HCT116 (cell line): ENCODE data around the gene PRM2. TPM values are rescaled to one million over a fixed set of nuclear protein-coding genes. Genes with fewer than 3 reads are reported as not detected.

Source experiments
- ATAC-seq: fragments of 200-7000 bp; cut with Tn5 transposase; 2 replicates; pipeline ENCODE4 v1.9.1; 2020; ENCODE audit warnings: mild to moderate bottlenecking, moderate library complexity
- BruUV-seq: library from RNA; stranded (reverse); fragments of 400-500 nt; replicated peaks from 2 replicates; lab custom pipeline; 2021; lab: Mats Ljungman, UMichigan
- CTCF ChIA-PET: fragments of 300-600 bp; sonication (Branson Sonifier 250); formaldehyde crosslinking; loops from one replicate; lab custom pipeline; 2021; ENCODE audit warnings: antibody characterized with exemption; lab: Charles Lee
- POLR2A ChIA-PET: fragments of 300-600, 350-600 bp; sonication (Branson Sonifier 250); formaldehyde crosslinking; loops from one replicate; lab custom pipeline; 2021; ENCODE audit warnings: antibody characterized with exemption; lab: Charles Lee
- RAD21 ChIA-PET, 2 experiments: fragments of 300-600 bp; sonication (Branson Sonifier 250); formaldehyde crosslinking; loops; one replicate each; lab custom pipeline; 2023; ENCODE audit warnings: low total read pairs in 2 of 2; ENCODE audit not compliant: uncharacterized antibody in 2 of 2, unreplicated experiment in 2 of 2, low non-redundant PET in 1 of 2; lab: Charles Lee
- DNase-seq: peaks from one replicate; pipeline ENCODE4 v3.0.0-alpha.2; 2010; ENCODE audit warnings: low read depth, low spot score
- H2AFZ ChIP-seq: fragments of 200-600 bp; shearing (Covaris generic), sonication (generic); 2 replicates; pipeline ENCODE4 v1.6.1; 2017; ENCODE audit warnings: low read depth, mixed run types, mixed read lengths, antibody characterized with exemption, low read length; ENCODE audit not compliant: poor library complexity, severe bottlenecking
- H3K27ac ChIP-seq: 2 replicates; pipeline ENCODE4 v1.5.1; 2012; ENCODE audit warnings: low read depth, low read length
- H3K27me3 ChIP-seq: fragments of 200-600 bp; sonication (generic); 2 replicates; pipeline ENCODE4 v1.6.1; 2016; ENCODE audit warnings: mixed run types, low read length, mixed read lengths; ENCODE audit not compliant: insufficient read depth
- H3K36me3 ChIP-seq, 2 experiments: fragments of 200-500 bp in 1 of 2; fragments of 200-600 bp in 1 of 2; sonication (Bioruptor generic) in 1 of 2; sonication (generic) in 1 of 2; 2 replicates each; pipeline versions ENCODE4 v1.5.1 to v1.6.1; 2014 to 2016; ENCODE audit warnings: low read length in 2 of 2, inconsistent platforms in 1 of 2, mixed read lengths in 1 of 2, mixed run types in 1 of 2; ENCODE audit not compliant: insufficient read depth in 2 of 2, control insufficient read depth in 1 of 2
- H3K4me1 ChIP-seq, 2 experiments: fragments of 200-600 bp in 1 of 2; sonication (generic) in 1 of 2; 2 replicates each; pipeline versions ENCODE4 v1.5.1 to v1.6.1; 2012 to 2017; ENCODE audit warnings: low read length in 2 of 2, inconsistent platforms in 1 of 2, mild to moderate bottlenecking in 1 of 2, mixed read lengths in 1 of 2, mixed run types in 1 of 2, moderate library complexity in 1 of 2; ENCODE audit not compliant: insufficient read depth in 2 of 2, control insufficient read depth in 1 of 2
- H3K4me2 ChIP-seq: fragments of 200-600 bp; sonication (generic); 2 replicates; pipeline ENCODE4 v1.6.1; 2017; ENCODE audit warnings: mixed run types, low read length, mixed read lengths
- H3K4me3 ChIP-seq, 2 experiments: fragments of 200-600 bp in 1 of 2; sonication (generic) in 1 of 2; replicated peaks in 1 of 2; 2 replicates each; pipeline ENCODE4 v1.5.1; 2011 to 2016; ENCODE audit warnings: low read length in 2 of 2, control low read depth in 1 of 2, low read depth in 1 of 2, mild to moderate bottlenecking in 1 of 2, mixed read lengths in 1 of 2, mixed run types in 1 of 2
- H3K79me2 ChIP-seq: fragments of 200-600 bp; sonication (generic); 2 replicates; pipeline ENCODE4 v1.6.1; 2017; ENCODE audit warnings: mild to moderate bottlenecking, mixed run types, low read length, moderate library complexity, mixed read lengths; ENCODE audit not compliant: insufficient read depth
- H3K9ac ChIP-seq: fragments of 200-600 bp; sonication (generic); 2 replicates; pipeline ENCODE4 v1.6.1; 2016; ENCODE audit warnings: low read length, mixed read lengths
- H3K9me2 ChIP-seq: fragments of 200-600 bp; sonication (generic), shearing (Covaris generic); 2 replicates; pipeline ENCODE4 v1.6.1; 2017; ENCODE audit warnings: mixed run types, mild to moderate bottlenecking, moderate library complexity; ENCODE audit not compliant: insufficient read depth
- H3K9me3 ChIP-seq, 2 experiments: fragments of 200-500 bp in 1 of 2; fragments of 200-600 bp in 1 of 2; sonication (Bioruptor generic) in 1 of 2; sonication (generic) in 1 of 2; 2 replicates each; pipeline ENCODE4 v1.6.1; 2014 to 2017; ENCODE audit warnings: low read length in 2 of 2, mixed read lengths in 2 of 2, inconsistent platforms in 1 of 2, low read depth in 1 of 2, mild to moderate bottlenecking in 1 of 2, mixed run types in 1 of 2, moderate library complexity in 1 of 2; ENCODE audit not compliant: control insufficient read depth in 1 of 2, insufficient read depth in 1 of 2
- H4K20me1 ChIP-seq: fragments of 200-600 bp; sonication (generic), shearing (Covaris generic); 2 replicates; pipeline ENCODE4 v1.6.1; 2017; ENCODE audit warnings: mixed run types, mild to moderate bottlenecking, moderate library complexity; ENCODE audit not compliant: insufficient read depth
- ELF1 ChIP-seq: IDR thresholded peaks from 2 replicates; pipeline ENCODE4 v1.6.1; 2012; ENCODE audit warnings: low read depth, borderline replicate concordance
- POLR2A ChIP-seq: IDR thresholded peaks from 2 replicates; pipeline ENCODE4 v1.7.0; 2011; ENCODE audit warnings: borderline replicate concordance; ENCODE audit not compliant: insufficient read depth, insufficient read length; ENCODE audit errors: extremely low read depth
- RAD21 ChIP-seq: IDR thresholded peaks from 2 replicates; pipeline ENCODE4 v1.6.1; 2012; ENCODE audit warnings: low read depth, mild to moderate bottlenecking
- SIN3A ChIP-seq: IDR thresholded peaks from 2 replicates; pipeline ENCODE4 v1.6.1; 2012; ENCODE audit warnings: low read depth
- SP1 ChIP-seq: IDR thresholded peaks from 2 replicates; pipeline ENCODE4 v1.6.1; 2012; ENCODE audit warnings: low read depth
- TCF7L2 ChIP-seq: IDR thresholded peaks from 2 replicates; pipeline ENCODE4 v1.7.0; 2011; ENCODE audit warnings: borderline replicate concordance, inconsistent platforms; ENCODE audit not compliant: insufficient read depth, insufficient read length; ENCODE audit errors: extremely low read depth
- intact Hi-C: fragments of 100-400 bp; cut with micrococcal nuclease; formaldehyde crosslinking; loops from 2 replicates; pipeline ENCODE4 v1.10.0; 2022
- total RNA-seq: library from RNA; stranded (reverse); gene quantifications from one replicate; pipeline ENCODE4 v1.2.1, GENCODE V29; 2021; ENCODE audit not compliant: unreplicated experiment
- TF ChIP-seq, protein P1 (sequence below), 3 experiments: fragments of 200-600 bp in 1 of 3; sonication (generic) in 1 of 3; IDR thresholded peaks in 2 of 3; conservative IDR thresholded peaks in 1 of 3; 2 replicates each; pipeline ENCODE4 v1.5.1; 2012 to 2017; ENCODE audit warnings: low read depth in 2 of 3, low read length in 2 of 3, antibody characterized with exemption in 1 of 3, borderline replicate concordance in 1 of 3, control low read depth in 1 of 3, mild to moderate bottlenecking in 1 of 3, mixed read lengths in 1 of 3, mixed run types in 1 of 3, moderate library complexity in 1 of 3; ENCODE audit not compliant: insufficient read depth in 1 of 3
- TF ChIP-seq, protein P2 (sequence below): IDR thresholded peaks from 2 replicates; pipeline ENCODE4 v1.6.1; 2011; ENCODE audit warnings: mild to moderate bottlenecking, low read length, moderate library complexity; ENCODE audit not compliant: insufficient replicate concordance; ENCODE audit errors: extremely low read depth
- TF ChIP-seq, protein P3 (sequence below): IDR thresholded peaks from 2 replicates; pipeline ENCODE4 v1.6.1; 2012
- TF ChIP-seq, protein P4 (sequence below): IDR thresholded peaks from 2 replicates; pipeline ENCODE4 v1.6.1; 2012; ENCODE audit warnings: low read depth

The PRM2 gene
- total RNA-seq, 1 experiment from 2014 or later, result not detected

DNA sequence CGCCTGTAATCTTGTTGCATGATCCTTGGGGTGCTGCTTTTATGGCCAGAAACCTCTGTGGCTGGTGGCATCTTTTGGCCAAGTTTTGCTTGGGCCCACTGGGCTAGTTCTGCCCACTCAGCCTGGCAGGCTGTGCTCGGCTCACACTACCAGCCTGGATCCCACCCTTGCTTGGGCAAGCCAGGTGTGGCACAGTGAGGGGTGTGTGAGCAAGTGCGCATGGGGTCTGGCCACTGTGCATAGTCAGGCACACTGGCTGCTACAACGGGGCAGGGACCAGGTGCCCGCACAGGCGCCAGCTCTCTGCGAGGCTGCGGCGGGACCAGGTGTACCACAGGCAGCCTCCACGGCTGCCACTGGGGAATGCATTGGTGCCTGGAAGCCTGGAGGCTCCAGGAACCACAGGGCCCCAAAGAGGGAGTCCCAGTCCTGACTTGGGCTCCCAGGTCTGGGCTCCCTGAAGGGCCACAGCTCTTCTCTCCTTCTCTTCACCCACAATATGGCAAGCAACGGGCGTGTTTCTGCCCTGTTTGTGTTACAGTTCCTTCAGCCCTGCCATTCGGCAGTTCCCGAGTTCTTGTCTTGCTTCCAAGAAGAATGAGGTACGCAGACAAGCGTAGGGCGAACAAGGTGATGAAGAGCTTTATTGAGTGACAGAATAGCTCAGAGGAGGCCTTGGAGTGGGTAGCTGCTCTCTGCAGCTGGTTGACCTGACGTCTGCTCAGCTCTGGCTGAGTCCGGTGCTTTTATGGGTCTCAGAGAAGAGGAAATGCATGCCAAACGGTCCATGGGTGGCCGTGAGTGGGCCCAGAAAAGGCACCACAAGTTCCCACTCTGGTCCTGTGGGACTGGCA is 31.6 kb upstream of the PRM2 start:
- Histone ChIP-seq H4K20me1 (no peaks in the 10 kb centered on the region), H3K4me1 (peaks cover 10 to 13% of the 10 kb centered on the region in 2 experiments), H3K79me2 (no peaks in the 10 kb centered on the region), H3K4me3 (no peak overlapping the region), H3K9me3 (no peaks in the 10 kb centered on the region), H3K4me2 (no peak overlapping the region), H3K27me3 (no peaks in the 10 kb centered on the region), H3K9me2 (no peaks in the 10 kb centered on the region), H3K36me3 (no peaks in the 10 kb centered on the region), H3K27ac (no peak overlapping the region), H2AFZ (no peak overlapping the region), H3K9ac (no peak overlapping the region)
- intact Hi-C loops, result no loop called here
- TF ChIP-seq ELF1, result no peak
- no peak for TF ChIP-seq SP1
- TF ChIP-seq SIN3A, result no peak
- TF ChIP-seq POLR2A, result no peak
- TF ChIP-seq, protein P1, sequence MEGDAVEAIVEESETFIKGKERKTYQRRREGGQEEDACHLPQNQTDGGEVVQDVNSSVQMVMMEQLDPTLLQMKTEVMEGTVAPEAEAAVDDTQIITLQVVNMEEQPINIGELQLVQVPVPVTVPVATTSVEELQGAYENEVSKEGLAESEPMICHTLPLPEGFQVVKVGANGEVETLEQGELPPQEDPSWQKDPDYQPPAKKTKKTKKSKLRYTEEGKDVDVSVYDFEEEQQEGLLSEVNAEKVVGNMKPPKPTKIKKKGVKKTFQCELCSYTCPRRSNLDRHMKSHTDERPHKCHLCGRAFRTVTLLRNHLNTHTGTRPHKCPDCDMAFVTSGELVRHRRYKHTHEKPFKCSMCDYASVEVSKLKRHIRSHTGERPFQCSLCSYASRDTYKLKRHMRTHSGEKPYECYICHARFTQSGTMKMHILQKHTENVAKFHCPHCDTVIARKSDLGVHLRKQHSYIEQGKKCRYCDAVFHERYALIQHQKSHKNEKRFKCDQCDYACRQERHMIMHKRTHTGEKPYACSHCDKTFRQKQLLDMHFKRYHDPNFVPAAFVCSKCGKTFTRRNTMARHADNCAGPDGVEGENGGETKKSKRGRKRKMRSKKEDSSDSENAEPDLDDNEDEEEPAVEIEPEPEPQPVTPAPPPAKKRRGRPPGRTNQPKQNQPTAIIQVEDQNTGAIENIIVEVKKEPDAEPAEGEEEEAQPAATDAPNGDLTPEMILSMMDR (IDR thresholded peaks at IDR 0.05 in 2 of 3, conservative IDR thresholded peaks at IDR 0.05 in 1 of 3; ENCODE audit: borderline replicate concordance in 1 of 3, insufficient read depth in 1 of 3, low read depth in 2 of 3, low read length in 2 of 3), result no peak
- TF ChIP-seq, protein P2, sequence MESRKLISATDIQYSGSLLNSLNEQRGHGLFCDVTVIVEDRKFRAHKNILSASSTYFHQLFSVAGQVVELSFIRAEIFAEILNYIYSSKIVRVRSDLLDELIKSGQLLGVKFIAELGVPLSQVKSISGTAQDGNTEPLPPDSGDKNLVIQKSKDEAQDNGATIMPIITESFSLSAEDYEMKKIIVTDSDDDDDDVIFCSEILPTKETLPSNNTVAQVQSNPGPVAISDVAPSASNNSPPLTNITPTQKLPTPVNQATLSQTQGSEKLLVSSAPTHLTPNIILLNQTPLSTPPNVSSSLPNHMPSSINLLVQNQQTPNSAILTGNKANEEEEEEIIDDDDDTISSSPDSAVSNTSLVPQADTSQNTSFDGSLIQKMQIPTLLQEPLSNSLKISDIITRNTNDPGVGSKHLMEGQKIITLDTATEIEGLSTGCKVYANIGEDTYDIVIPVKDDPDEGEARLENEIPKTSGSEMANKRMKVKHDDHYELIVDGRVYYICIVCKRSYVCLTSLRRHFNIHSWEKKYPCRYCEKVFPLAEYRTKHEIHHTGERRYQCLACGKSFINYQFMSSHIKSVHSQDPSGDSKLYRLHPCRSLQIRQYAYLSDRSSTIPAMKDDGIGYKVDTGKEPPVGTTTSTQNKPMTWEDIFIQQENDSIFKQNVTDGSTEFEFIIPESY, result no peak
- no peak for TF ChIP-seq RAD21
- TF ChIP-seq TCF7L2, result no peak
- TF ChIP-seq, protein P3, sequence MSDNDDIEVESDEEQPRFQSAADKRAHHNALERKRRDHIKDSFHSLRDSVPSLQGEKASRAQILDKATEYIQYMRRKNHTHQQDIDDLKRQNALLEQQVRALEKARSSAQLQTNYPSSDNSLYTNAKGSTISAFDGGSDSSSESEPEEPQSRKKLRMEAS, result no peak
- TF ChIP-seq, protein P4, sequence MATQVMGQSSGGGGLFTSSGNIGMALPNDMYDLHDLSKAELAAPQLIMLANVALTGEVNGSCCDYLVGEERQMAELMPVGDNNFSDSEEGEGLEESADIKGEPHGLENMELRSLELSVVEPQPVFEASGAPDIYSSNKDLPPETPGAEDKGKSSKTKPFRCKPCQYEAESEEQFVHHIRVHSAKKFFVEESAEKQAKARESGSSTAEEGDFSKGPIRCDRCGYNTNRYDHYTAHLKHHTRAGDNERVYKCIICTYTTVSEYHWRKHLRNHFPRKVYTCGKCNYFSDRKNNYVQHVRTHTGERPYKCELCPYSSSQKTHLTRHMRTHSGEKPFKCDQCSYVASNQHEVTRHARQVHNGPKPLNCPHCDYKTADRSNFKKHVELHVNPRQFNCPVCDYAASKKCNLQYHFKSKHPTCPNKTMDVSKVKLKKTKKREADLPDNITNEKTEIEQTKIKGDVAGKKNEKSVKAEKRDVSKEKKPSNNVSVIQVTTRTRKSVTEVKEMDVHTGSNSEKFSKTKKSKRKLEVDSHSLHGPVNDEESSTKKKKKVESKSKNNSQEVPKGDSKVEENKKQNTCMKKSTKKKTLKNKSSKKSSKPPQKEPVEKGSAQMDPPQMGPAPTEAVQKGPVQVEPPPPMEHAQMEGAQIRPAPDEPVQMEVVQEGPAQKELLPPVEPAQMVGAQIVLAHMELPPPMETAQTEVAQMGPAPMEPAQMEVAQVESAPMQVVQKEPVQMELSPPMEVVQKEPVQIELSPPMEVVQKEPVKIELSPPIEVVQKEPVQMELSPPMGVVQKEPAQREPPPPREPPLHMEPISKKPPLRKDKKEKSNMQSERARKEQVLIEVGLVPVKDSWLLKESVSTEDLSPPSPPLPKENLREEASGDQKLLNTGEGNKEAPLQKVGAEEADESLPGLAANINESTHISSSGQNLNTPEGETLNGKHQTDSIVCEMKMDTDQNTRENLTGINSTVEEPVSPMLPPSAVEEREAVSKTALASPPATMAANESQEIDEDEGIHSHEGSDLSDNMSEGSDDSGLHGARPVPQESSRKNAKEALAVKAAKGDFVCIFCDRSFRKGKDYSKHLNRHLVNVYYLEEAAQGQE, result no peak
- no peak for ATAC-seq
- ChIA-PET CTCF (no interaction called here), POLR2A (no interaction called here), RAD21 (no interaction called here)
- no peak for DNase-seq
- no TSS peak for BruUV-seq
